Osteocyte (in vitro differentiated cells): Measurements from ENCODE around the gene MYL7. TPM values are rescaled to one million over a fixed set of nuclear protein-coding genes. Genes with fewer than 3 reads are reported as not detected.
"Not testable (repeated sequence)": the region's sequence is repeated elsewhere in the genome, so short reads cannot be mapped to it uniquely, and the experiment has no call there.

Source experiments
- DNase-seq: peaks from one replicate; pipeline ENCODE4 v3.0.0; 2021; ENCODE audit warnings: mixed read lengths; ENCODE audit not compliant: unreplicated experiment; ENCODE audit errors: extremely low spot score
- H3K27ac Mint-ChIP-seq: one replicate; pipeline ENCODE4 v1.8.0; 2021; ENCODE audit warnings: mild to moderate bottlenecking, mixed read lengths; ENCODE audit not compliant: unreplicated experiment
- H3K27me3 Mint-ChIP-seq: one replicate; pipeline ENCODE4 v1.8.0; 2021; ENCODE audit warnings: mixed read lengths; ENCODE audit not compliant: unreplicated experiment
- H3K36me3 Mint-ChIP-seq: one replicate; pipeline ENCODE4 v1.8.0; 2021; ENCODE audit warnings: mixed read lengths; ENCODE audit not compliant: unreplicated experiment
- H3K4me1 Mint-ChIP-seq: one replicate; pipeline ENCODE4 v1.8.0; 2021; ENCODE audit warnings: mixed read lengths; ENCODE audit not compliant: unreplicated experiment
- H3K4me3 Mint-ChIP-seq: one replicate; pipeline ENCODE4 v1.8.0; 2021; ENCODE audit warnings: mild to moderate bottlenecking, moderate library complexity, mixed read lengths; ENCODE audit not compliant: unreplicated experiment
- H3K9me3 Mint-ChIP-seq: one replicate; pipeline ENCODE4 v1.8.0; 2021; ENCODE audit warnings: mixed read lengths; ENCODE audit not compliant: unreplicated experiment
- CTCF ChIP-seq: fragments of 200-600 bp; sonication (generic); IDR thresholded peaks from 2 replicates; pipeline ENCODE4 v1.5.0; 2021; ENCODE audit warnings: antibody characterized with exemption, mild to moderate bottlenecking, moderate library complexity
- total RNA-seq: library from RNA; stranded (reverse); gene quantifications from 2 replicates; pipeline ENCODE4 v1.2.1, GENCODE V29; 2021

MYL7 gene
- total RNA-seq, 1 donor from 2014 or later = not detected

- no peak for TF ChIP-seq CTCF
- no peaks in the 10 kb centered on the region for H3K27me3 Mint-ChIP-seq
- peaks cover 12% of the 10 kb centered on the region for H3K9me3 Mint-ChIP-seq
- no peak overlapping the region for H3K4me3 Mint-ChIP-seq
- no peak overlapping the region for H3K27ac Mint-ChIP-seq
- peaks cover 7% of the 10 kb centered on the region for H3K4me1 Mint-ChIP-seq
- peaks cover 3% of the 10 kb centered on the region for H3K36me3 Mint-ChIP-seq
- no peak for DNase-seq
These were observed 12.2 kb downstream of the MYL7 start for GRCh38 chr7:44128721-44129582.

DNA sequence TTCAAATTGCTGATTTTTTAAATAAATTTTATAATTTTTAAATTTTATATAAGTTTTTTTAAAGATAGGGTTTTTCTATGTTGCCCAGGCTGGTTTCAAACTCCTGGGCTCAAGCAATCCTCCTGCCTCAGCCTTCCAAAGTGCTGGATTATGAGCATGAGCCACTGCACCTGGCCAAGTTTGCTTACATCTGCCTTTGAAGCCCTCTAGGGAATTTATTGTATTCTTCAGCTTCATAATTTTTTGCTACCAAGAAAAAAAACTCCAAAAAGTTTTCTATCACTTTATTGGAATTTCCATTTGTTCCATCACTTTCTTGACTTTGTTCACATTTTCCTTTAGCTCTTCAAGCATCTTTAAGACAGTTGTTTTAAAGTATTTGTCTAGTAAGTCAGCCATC lies 14.0 kb downstream of the MYL7 start:
- Mint-ChIP-seq H3K36me3 (peaks cover 3% of the 10 kb centered on the region), H3K9me3 (peaks cover 12% of the 10 kb centered on the region), H3K27ac (no peak overlapping the region), H3K4me3 (no peak overlapping the region), H3K4me1 (peaks cover 16% of the 10 kb centered on the region), H3K27me3 (no peaks in the 10 kb centered on the region)
- DNase-seq = no peak
- no peak for TF ChIP-seq CTCF

GRCh38 chr7:44126574-44126973 lies 14.6 kb downstream of the MYL7 start:
- not testable (repeated sequence) for H3K4me3 Mint-ChIP-seq, H3K27me3 Mint-ChIP-seq, H3K27ac Mint-ChIP-seq, H3K36me3 Mint-ChIP-seq, DNase-seq
- H3K9me3 Mint-ChIP-seq = peaks cover 12% of the 10 kb centered on the region
- H3K4me1 Mint-ChIP-seq = peaks cover 16% of the 10 kb centered on the region

- Mint-ChIP-seq H3K9me3 (peaks cover 12% of the 10 kb centered on the region), H3K27ac (no peak overlapping the region), H3K36me3 (peaks cover 8% of the 10 kb centered on the region), H3K4me3 (no peak overlapping the region), H3K4me1 (peaks cover 16% of the 10 kb centered on the region), H3K27me3 (no peaks in the 10 kb centered on the region)
- DNase-seq = no peak
- TF ChIP-seq CTCF = no peak
These were observed 16.3 kb downstream of the MYL7 start for GRCh38 chr7:44124822-44125202.

DNA sequence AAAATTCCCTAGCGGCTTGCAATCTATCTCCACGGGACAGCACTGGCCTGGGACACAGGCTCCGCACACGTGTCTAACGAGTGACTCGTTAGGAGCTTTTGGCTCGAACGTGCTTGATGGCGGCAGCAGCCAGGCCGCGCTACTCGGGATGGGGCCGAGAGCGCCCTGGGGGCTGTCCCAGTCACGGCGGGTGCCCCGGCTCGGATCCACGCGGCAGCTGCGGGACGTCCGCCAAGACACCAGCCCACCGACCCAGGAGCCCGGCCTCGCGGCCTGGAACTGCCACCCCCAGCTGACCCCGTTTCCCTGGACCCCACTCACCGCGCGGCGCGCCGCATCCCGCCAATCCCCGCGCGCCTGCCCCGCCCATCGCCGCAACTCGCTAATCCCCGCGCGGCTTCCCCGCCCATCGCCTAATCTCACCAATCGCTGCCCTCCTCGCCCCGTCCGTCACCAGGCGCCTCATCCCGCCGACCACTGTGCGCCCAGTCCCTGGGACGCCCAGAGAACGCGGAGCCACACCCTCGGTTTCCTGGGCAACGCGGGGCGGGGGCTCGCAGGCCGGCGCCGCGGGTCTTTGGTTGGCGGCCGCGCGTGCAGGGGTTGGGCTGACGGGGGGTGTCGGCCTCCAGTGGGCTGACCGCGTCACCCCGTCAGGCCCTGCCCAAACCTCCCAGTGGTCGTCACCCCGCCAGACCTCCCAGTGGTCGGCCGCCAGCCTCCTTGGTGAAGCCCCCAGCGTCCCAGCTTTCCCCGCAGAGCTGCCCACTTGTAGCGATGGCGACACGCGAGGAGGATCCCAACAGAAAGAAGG lies 17.7 kb downstream of the MYL7 start, which contains the start of gene POLD2:
Gene POLD2, minus strand, starts transcription at position 359 of the 814 bp plus-strand sequence. CDS start 1,495 bp downstream, outside the sequence.
- peaks cover 16% of the 10 kb centered on the region for H3K4me1 Mint-ChIP-seq
- peak; percentile 99 for DNase-seq
- H3K9me3 Mint-ChIP-seq = peaks cover 12% of the 10 kb centered on the region
- TF ChIP-seq CTCF = no peak
- peaks cover 8% of the 10 kb centered on the region for H3K36me3 Mint-ChIP-seq
- H3K4me3 Mint-ChIP-seq = peak within 1 kb of the TSS; percentile 84
- H3K27ac Mint-ChIP-seq = peak within 1 kb of the TSS; percentile 76
- H3K27me3 Mint-ChIP-seq = no peaks in the 10 kb centered on the region
